ENCODE measurements around the gene ACAN. TPM values are rescaled to one million over a fixed set of nuclear protein-coding genes. Genes with fewer than 3 reads are reported as not detected.

ACAN gene
- total and polyA plus RNA-seq, 9 of the 15 experiments (the other 6 are each of a cell fraction or from before 2014, with no cell fraction given) = not detected

DNA sequence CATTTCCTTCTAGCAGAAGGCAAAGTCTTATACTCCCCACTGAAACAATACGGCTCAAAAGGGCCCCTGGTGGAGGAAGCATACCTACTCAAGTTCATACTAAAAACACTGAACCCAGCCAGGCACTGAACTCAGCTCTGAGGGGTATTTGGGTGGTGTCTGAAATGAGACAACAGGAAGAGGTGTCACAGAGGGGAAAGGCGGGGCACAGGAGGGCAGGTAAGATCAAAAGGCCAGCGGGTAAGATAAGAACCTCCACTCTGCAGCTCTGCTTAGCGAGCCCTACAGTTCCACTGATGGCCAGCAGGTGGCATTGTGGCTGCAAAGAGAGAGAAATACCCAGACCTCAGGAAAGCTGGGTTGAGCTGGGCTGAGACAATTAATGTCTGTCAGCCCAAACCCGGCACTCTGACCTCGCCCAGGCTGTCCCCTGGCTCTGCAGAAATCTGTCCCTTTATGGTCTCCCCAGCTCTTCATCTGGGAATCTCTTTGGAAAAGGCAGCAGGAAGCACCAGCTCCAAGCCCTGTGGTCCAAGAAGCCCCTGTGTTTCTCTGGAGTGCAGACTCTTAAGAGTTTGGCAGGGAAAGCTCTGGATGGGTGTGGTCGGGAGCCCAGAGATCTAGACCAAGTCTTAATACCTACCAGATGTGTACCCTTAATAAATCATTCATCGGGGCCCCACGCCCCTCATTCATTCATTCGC, 101.5 kb downstream of the ACAN start (continued):
- no peak for TF ChIP-seq THRB (CRISPR knock-in tag; conservative IDR thresholded peaks at IDR 0.05)
- TF ChIP-seq ZC3H4 (CRISPR knock-in tag; IDR thresholded peaks at IDR 0.05; ENCODE audit: borderline replicate concordance) = no peak
- no peak for TF ChIP-seq SAFB (IDR thresholded peaks at IDR 0.05; ENCODE audit: borderline replicate concordance, low read depth, low read length)
- TF ChIP-seq ILF3 (IDR thresholded peaks at IDR 0.05; ENCODE audit: borderline replicate concordance) = peak; percentile 12; the same call in 1 of the 2 replicates
- TF ChIP-seq ATF6 (CRISPR knock-in tag; IDR thresholded peaks at IDR 0.05) = no peak
- TF ChIP-seq THAP7 (CRISPR knock-in tag; IDR thresholded peaks at IDR 0.05) = no peak
- TF ChIP-seq MCM2 (IDR thresholded peaks at IDR 0.05; ENCODE audit: low read depth) = no peak
- TF ChIP-seq NR4A1 (CRISPR knock-in tag; IDR thresholded peaks at IDR 0.05) = no peak
- 0 out of 2 replicates have a peak, but pooled peaks have one; percentile 44 for TF ChIP-seq NR4A1 (tag; IDR thresholded peaks at IDR 0.05)
- TF ChIP-seq ZNF318 (IDR thresholded peaks at IDR 0.05; ENCODE audit: borderline replicate concordance in 1 of 2, low read depth in 1 of 2) = no peak
- TF ChIP-seq E2F3 (CRISPR knock-in tag; IDR thresholded peaks at IDR 0.05) = no peak
- TF ChIP-seq, protein P1, sequence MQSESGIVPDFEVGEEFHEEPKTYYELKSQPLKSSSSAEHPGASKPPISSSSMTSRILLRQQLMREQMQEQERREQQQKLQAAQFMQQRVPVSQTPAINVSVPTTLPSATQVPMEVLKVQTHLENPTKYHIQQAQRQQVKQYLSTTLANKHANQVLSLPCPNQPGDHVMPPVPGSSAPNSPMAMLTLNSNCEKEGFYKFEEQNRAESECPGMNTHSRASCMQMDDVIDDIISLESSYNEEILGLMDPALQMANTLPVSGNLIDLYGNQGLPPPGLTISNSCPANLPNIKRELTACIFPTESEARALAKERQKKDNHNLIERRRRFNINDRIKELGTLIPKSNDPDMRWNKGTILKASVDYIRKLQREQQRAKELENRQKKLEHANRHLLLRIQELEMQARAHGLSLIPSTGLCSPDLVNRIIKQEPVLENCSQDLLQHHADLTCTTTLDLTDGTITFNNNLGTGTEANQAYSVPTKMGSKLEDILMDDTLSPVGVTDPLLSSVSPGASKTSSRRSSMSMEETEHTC (IDR thresholded peaks at IDR 0.05) = no peak
- TF ChIP-seq ZNF561 (CRISPR knock-in tag; conservative IDR thresholded peaks at IDR 0.05) = no peak

All from K562 (cell line).